ENCODE data around the gene HLA-DOB. TPM values are rescaled to one million over a fixed set of nuclear protein-coding genes. Genes with fewer than 3 reads are reported as not detected.

HLA-DOB gene
- total and polyA plus RNA-seq, 9 donors, result 0.09 to 0.33 (median 0.15) TPM; not detected in 5

Other genes with a start within 250 kb of the HLA-DOB start
- 16.8 TPM for gene HLA-DRB1, start 227.2 kb downstream of the HLA-DOB start, total RNA-seq
- 10 to 100 TPM in 4 of 8 donors, 1 to 10 TPM in 4; 4.3 to 16.5 (median 11.0) TPM for gene HLA-DRB1, start 227.2 kb downstream of the HLA-DOB start, polyA plus RNA-seq (ENCODE audit: insufficient read depth in 1 of 8, insufficient read length in 8 of 8, low replicate concordance in 1 of 8)
- 2.6 TPM for gene HLA-DQA1, start 179.6 kb downstream of the HLA-DOB start, total RNA-seq
- 1 to 10 TPM; 1.5 to 3.3 (median 2.8) TPM for gene HLA-DQA1, start 179.6 kb downstream of the HLA-DOB start, polyA plus RNA-seq (ENCODE audit: insufficient read depth in 1 of 8, insufficient read length in 8 of 8, low replicate concordance in 1 of 8)
- 3.8 TPM for gene HLA-DQB1, start 150.3 kb downstream of the HLA-DOB start, total RNA-seq
- gene HLA-DQB1, start 150.3 kb downstream of the HLA-DOB start, polyA plus RNA-seq (ENCODE audit: insufficient read depth in 1 of 8, insufficient read length in 8 of 8, low replicate concordance in 1 of 8), result 1 to 10 TPM in 7 of 8 donors, under 1 TPM in 1; 0.37 to 5.0 (median 3.4) TPM
- gene HLA-DQA2, start 75.6 kb downstream of the HLA-DOB start, total RNA-seq, result 0.13 TPM
- gene HLA-DQA2, start 75.6 kb downstream of the HLA-DOB start, polyA plus RNA-seq (ENCODE audit: insufficient read depth in 1 of 8, insufficient read length in 8 of 8, low replicate concordance in 1 of 8), result under 1 TPM in 5 of 8 donors, not detected in 3; 0.30 to 0.80 (median 0.36) TPM
- 0.18 TPM for gene HLA-DQB2, start 53.5 kb downstream of the HLA-DOB start, total RNA-seq
- gene HLA-DQB2, start 53.5 kb downstream of the HLA-DOB start, polyA plus RNA-seq (ENCODE audit: insufficient read depth in 1 of 8, insufficient read length in 8 of 8, low replicate concordance in 1 of 8), result under 1 TPM in 7 of 8 donors, not detected in 1; 0.08 to 0.40 (median 0.23) TPM
- 4.6 TPM for gene TAP2, start 21.7 kb upstream of the HLA-DOB start, total RNA-seq
- gene TAP2, start 21.7 kb upstream of the HLA-DOB start, polyA plus RNA-seq (ENCODE audit: insufficient read depth in 1 of 8, insufficient read length in 8 of 8, low replicate concordance in 1 of 8), result 1 to 10 TPM; 4.5 to 8.7 (median 6.9) TPM
- 16.4 TPM for gene PSMB8, start 27.0 kb upstream of the HLA-DOB start, total RNA-seq
- 10 to 100 TPM; 10.9 to 18.1 (median 16.3) TPM for gene PSMB8, start 27.0 kb upstream of the HLA-DOB start, polyA plus RNA-seq (ENCODE audit: insufficient read depth in 1 of 8, insufficient read length in 8 of 8, low replicate concordance in 1 of 8)
- gene TAP1, start 36.7 kb upstream of the HLA-DOB start, total RNA-seq, result 8.2 TPM
- gene TAP1, start 36.7 kb upstream of the HLA-DOB start, polyA plus RNA-seq (ENCODE audit: insufficient read depth in 1 of 8, insufficient read length in 8 of 8, low replicate concordance in 1 of 8), result 10 to 100 TPM in 1 of 8 donors, 1 to 10 TPM in 7; 6.2 to 11.0 (median 8.1) TPM
- 4.3 TPM for gene PSMB9, start 37.2 kb upstream of the HLA-DOB start, total RNA-seq
- 1 to 10 TPM; 4.3 to 6.3 (median 4.6) TPM for gene PSMB9, start 37.2 kb upstream of the HLA-DOB start, polyA plus RNA-seq (ENCODE audit: insufficient read depth in 1 of 8, insufficient read length in 8 of 8, low replicate concordance in 1 of 8)
- 5.6 TPM for gene HLA-DMB, start 124.0 kb upstream of the HLA-DOB start, total RNA-seq
- 1 to 10 TPM; 3.5 to 5.3 (median 4.3) TPM for gene HLA-DMB, start 124.0 kb upstream of the HLA-DOB start, polyA plus RNA-seq (ENCODE audit: insufficient read depth in 1 of 8, insufficient read length in 8 of 8, low replicate concordance in 1 of 8)
- 4.2 TPM for gene HLA-DMA, start 136.1 kb upstream of the HLA-DOB start, total RNA-seq
- gene HLA-DMA, start 136.1 kb upstream of the HLA-DOB start, polyA plus RNA-seq (ENCODE audit: insufficient read depth in 1 of 8, insufficient read length in 8 of 8, low replicate concordance in 1 of 8), result 1 to 10 TPM; 2.6 to 6.9 (median 4.3) TPM
- 86.8 TPM for gene BRD2, start 151.6 kb upstream of the HLA-DOB start, total RNA-seq
- 100 to 1,000 TPM; 141 to 169 (median 162) TPM for gene BRD2, start 151.6 kb upstream of the HLA-DOB start, polyA plus RNA-seq (ENCODE audit: insufficient read depth in 1 of 8, insufficient read length in 8 of 8, low replicate concordance in 1 of 8)
- gene HLA-DOA, start 192.6 kb upstream of the HLA-DOB start, total RNA-seq, result 1.5 TPM
- 1 to 10 TPM; 1.2 to 3.9 (median 2.2) TPM for gene HLA-DOA, start 192.6 kb upstream of the HLA-DOB start, polyA plus RNA-seq (ENCODE audit: insufficient read depth in 1 of 8, insufficient read length in 8 of 8, low replicate concordance in 1 of 8)